Common myeloid progenitor, CD34-positive (primary cell): ENCODE measurements around the gene ULK4.
"Not testable (repeated sequence)": the region's sequence is repeated elsewhere in the genome, so short reads cannot be mapped to it uniquely, and the experiment has no call there.

Source experiments
- CTCF ChIA-PET: fragments of 350-600 bp; sonication (Branson Sonifier 250); formaldehyde crosslinking; loops from one replicate; lab custom pipeline; 2021; ENCODE audit warnings: antibody characterized with exemption; lab: Charles Lee
- POLR2A ChIA-PET: fragments of 350-600 bp; sonication (Branson Sonifier 250); formaldehyde crosslinking; loops from one replicate; lab custom pipeline; 2021; ENCODE audit warnings: antibody characterized with exemption; lab: Charles Lee
- DNase-seq, 3 donors: peaks; one replicate each; pipeline versions ENCODE4 v3.0.0 to v3.0.0-alpha.2; 2013
- H3K27ac ChIP-seq, 2 experiments: 1 replicate in 1 of 2; 2 replicates in 1 of 2; pipeline ENCODE4 v1.7.0; 2013; ENCODE audit warnings: inconsistent platforms in 2 of 2, low read length in 2 of 2, mild to moderate bottlenecking in 2 of 2, low read depth in 1 of 2, moderate library complexity in 1 of 2; ENCODE audit not compliant: severe bottlenecking in 2 of 2, insufficient read depth in 1 of 2, poor library complexity in 1 of 2
- H3K27me3 ChIP-seq, 5 experiments: replicated peaks in 2 of 5; 1 replicate in 3 of 5; 2 replicates in 2 of 5; pipeline versions ENCODE4 v1.6.1 to v1.7.0; 2013; ENCODE audit warnings: low read length in 4 of 5, mild to moderate bottlenecking in 2 of 5, moderate library complexity in 2 of 5, inconsistent platforms in 1 of 5; ENCODE audit not compliant: insufficient read depth in 5 of 5, control insufficient read depth in 4 of 5
- H3K36me3 ChIP-seq, 4 experiments: 1 replicate in 2 of 4; 2 replicates in 2 of 4; pipeline versions ENCODE4 v1.6.1 to v1.7.0; 2013; ENCODE audit warnings: low read length in 3 of 4, control low read depth in 1 of 4, mild to moderate bottlenecking in 1 of 4; ENCODE audit not compliant: control insufficient read depth in 4 of 4, insufficient read depth in 4 of 4
- H3K4me1 ChIP-seq, 4 experiments: 1 replicate in 3 of 4; 2 replicates in 1 of 4; pipeline versions ENCODE4 v1.6.1 to v1.7.1; 2013; ENCODE audit warnings: low read length in 3 of 4, mild to moderate bottlenecking in 3 of 4, control low read depth in 1 of 4, inconsistent platforms in 1 of 4, moderate library complexity in 1 of 4; ENCODE audit not compliant: control insufficient read depth in 4 of 4, insufficient read depth in 4 of 4; ENCODE audit errors: control extremely low read depth in 1 of 4
- H3K4me3 ChIP-seq, 7 experiments: 1 replicate in 4 of 7; 2 replicates in 3 of 7; pipeline versions ENCODE4 v1.5.1 to v1.7.0; 2013; ENCODE audit warnings: mild to moderate bottlenecking in 7 of 7, low read length in 6 of 7, moderate library complexity in 6 of 7, inconsistent platforms in 2 of 7, low read depth in 2 of 7, control low read depth in 1 of 7; ENCODE audit not compliant: insufficient read depth in 4 of 7, control insufficient read depth in 1 of 7; ENCODE audit errors: extremely low read depth in 1 of 7
- H3K9me3 ChIP-seq, 5 experiments: 1 replicate in 4 of 5; 2 replicates in 1 of 5; pipeline versions ENCODE4 v1.6.1 to v1.7.1; 2013; ENCODE audit warnings: low read length in 4 of 5, mild to moderate bottlenecking in 2 of 5, inconsistent platforms in 1 of 5, low read depth in 1 of 5, moderate library complexity in 1 of 5; ENCODE audit not compliant: control insufficient read depth in 4 of 5, insufficient read depth in 2 of 5; ENCODE audit errors: control extremely low read depth in 1 of 5
- WGBS: methylation state at CpG from one replicate; pipeline ENCODE4 v1.1.5; 2013; ENCODE audit not compliant: insufficient coverage; 5-methylcytosine and 5-hydroxymethylcytosine counted together

ULK4 gene

DNA sequence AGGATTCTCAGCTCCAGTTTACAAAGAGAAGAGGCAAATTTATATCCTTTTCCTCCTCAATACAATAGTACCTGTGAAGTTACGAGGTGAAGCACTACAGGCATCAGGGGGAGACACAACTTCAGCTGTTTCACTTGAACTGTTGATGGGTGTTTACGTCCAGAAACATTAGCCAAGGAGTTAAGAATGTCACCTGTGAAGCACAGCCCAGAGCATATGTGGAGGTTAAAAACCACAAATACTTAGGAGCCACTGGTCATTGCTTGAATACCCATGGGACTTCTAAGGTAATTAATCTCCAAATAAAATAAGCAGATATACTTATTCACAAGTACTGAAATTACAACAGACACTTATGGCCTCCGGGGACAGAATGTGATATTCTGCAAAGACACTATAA is 246.5 kb downstream of the ULK4 start:
- ChIA-PET CTCF (interaction anchor here (1.2 kb wide), 1 partner anchor 11 kb away, joined by 4 read pairs; no protein-coding TSS in a partner anchor), POLR2A (interaction anchor here (0.5 kb wide), 1 partner anchor 1072 kb away, joined by 3 read pairs; no protein-coding TSS in a partner anchor)
- peaks cover 0 to 4% (median 0%) of the 10 kb centered on the region in 4 experiments for H3K4me1 ChIP-seq
- H3K27ac ChIP-seq = no peak overlapping the region
- WGBS = 100% methylated on average over 1 of the region's 3 CpGs
- no peak for DNase-seq
- no peaks in the 10 kb centered on the region for H3K9me3 ChIP-seq
- peaks cover 0 to 3% (median under 1%) of the 10 kb centered on the region in 4 experiments for H3K36me3 ChIP-seq
- H3K4me3 ChIP-seq = no peak overlapping the region
- no peaks in the 10 kb centered on the region for H3K27me3 ChIP-seq

DNA sequence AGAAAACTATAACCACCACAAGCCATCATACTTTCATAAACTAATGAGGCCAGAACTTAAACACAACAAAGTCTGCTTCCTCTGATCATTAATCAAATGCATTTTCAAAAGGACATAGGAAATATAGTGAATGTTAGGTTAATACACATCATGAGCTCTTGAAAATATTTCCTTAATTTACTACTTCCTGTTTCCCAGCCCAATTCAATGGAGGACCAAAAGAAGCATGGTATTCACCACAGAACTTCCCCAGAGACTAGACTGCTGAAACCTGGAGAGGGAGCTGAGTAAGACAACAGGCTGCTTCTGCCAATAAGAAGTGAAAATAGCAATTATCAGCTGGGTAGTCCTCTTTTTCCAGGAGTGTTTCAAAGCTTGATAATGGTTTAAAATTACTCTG is 250.3 kb downstream of the ULK4 start:
- DNase-seq = no peak
- H3K27ac ChIP-seq = no peak overlapping the region
- peaks cover 0 to 3% (median 0%) of the 10 kb centered on the region in 4 experiments for H3K36me3 ChIP-seq
- no peak overlapping the region for H3K4me3 ChIP-seq
- H3K9me3 ChIP-seq = no peaks in the 10 kb centered on the region
- H3K27me3 ChIP-seq = no peaks in the 10 kb centered on the region
- ChIA-PET CTCF (no interaction called here), POLR2A (no interaction called here)
- H3K4me1 ChIP-seq = peaks cover 0 to 4% (median 0%) of the 10 kb centered on the region in 4 experiments

DNA sequence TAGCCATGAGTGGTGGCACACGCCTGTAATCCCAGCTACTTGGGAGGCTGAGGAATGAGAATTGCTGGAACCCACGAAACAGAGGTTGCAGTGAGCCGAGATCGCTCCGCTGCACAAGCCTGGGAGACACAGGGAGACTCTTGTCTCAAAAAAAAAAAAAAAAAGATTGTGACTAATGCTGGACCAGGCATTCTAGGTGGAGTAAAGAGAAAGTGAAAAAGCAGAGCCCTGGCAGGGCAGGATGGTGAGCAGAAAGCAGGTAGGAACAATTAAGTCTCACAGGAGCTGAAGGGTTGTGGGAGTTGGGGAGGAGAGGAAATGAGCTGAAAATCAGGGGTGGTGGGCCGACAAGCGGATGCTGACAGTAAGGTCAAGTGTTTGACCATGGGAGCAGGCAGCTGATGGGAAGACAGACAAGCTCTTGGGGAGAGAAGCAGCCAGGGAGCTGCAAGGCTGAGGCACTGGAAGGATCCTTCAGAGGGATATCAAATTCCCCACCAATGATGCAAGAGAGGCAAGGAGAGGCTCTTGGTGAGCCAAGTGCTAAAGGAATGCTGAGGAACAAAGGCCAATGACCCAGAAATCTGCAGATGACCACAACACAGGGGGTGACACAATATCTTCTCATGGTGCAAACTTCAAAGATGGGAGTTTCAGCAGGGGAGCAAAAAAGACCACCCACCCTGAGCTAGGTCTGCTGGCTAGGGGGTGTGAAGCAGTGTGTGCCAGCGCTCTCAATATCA is 251.1 kb downstream of the ULK4 start:
- Histone ChIP-seq H3K4me3 (no peak overlapping the region), H3K9me3 (no peaks in the 10 kb centered on the region), H3K27ac (no peak overlapping the region), H3K27me3 (no peaks in the 10 kb centered on the region), H3K36me3 (peaks cover 0 to 3% (median under 1%) of the 10 kb centered on the region in 4 experiments), H3K4me1 (peaks cover 0 to 4% (median 0%) of the 10 kb centered on the region in 4 experiments)
- no peak for DNase-seq
- POLR2A ChIA-PET = no interaction called here
- CTCF ChIA-PET = no interaction called here
- 96% methylated on average over 7 of the region's 8 CpGs for WGBS

DNA sequence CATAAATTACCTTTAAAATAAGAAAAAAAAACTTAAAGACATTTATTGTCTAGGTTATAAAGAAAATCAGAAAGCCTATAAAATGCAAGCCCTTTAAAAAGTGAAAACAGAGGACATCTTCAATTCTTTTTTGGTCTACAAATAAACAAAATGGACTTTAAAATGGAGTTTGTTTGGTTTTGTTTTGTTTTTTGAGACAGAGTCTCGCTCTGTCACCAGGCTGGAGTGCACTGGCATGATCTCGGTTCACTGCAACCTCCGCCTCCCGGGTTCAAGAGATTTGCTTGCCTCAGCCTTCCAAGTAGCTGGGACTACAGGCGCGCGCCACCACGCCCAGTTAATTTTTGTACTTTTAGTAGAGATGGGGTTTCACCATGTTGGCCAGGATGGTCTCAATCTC is 252.7 kb downstream of the ULK4 start:
- CTCF ChIA-PET, H3K4me3 ChIP-seq, POLR2A ChIA-PET, H3K9me3 ChIP-seq, H3K36me3 ChIP-seq, H3K27ac ChIP-seq, H3K27me3 ChIP-seq, H3K4me1 ChIP-seq, DNase-seq: not testable (repeated sequence)
- 97% methylated on average over 5 of the region's 8 CpGs for WGBS

DNA sequence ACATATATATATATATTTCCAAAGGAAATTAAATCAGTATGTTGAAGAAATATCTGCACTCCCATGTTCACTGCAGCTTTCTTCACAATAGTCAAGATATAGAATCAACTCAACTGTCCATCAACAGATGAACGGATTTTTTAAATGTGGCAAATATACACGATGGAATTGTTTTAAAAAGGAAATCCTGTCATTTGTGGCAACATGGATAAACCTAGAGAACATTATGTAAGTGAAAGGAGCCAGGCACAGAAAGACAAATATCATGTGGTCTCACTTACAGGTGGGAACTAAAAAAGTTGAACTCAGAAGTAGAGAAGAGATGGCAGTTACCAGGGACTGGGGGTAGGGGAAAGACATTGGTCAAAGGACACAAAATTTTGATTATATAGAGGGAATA is 253.7 kb downstream of the ULK4 start:
- H3K4me3 ChIP-seq = no peak overlapping the region
- H3K4me1 ChIP-seq = peaks cover 0 to 4% (median 0%) of the 10 kb centered on the region in 4 experiments
- peaks cover 0 to 4% (median 1%) of the 10 kb centered on the region in 4 experiments for H3K36me3 ChIP-seq
- CTCF ChIA-PET = no interaction called here
- no peak overlapping the region for H3K27ac ChIP-seq
- no peak for DNase-seq
- no peaks in the 10 kb centered on the region for H3K27me3 ChIP-seq
- WGBS = 40% methylated on average over 1 of the region's 2 CpGs
- POLR2A ChIA-PET = no interaction called here
- no peaks in the 10 kb centered on the region for H3K9me3 ChIP-seq

DNA sequence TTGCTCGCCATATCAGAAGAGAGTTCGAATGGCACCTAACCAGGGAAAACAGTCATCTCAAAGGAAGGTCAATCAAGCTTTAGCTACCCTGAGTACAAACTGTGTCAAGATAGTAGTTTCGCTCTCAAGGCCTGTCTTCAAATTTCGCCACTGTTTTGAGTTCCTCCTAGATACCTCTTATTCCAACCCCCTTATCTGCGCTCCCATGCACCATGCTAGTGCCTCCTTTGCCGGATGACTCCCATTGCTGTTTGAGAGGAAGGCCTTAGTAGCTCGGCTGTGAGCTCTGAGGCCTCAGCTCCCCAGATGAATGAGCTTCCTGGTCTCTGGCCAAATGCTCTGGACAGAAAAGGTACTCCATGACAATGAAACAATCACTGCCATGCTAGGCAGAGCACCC is 256.0 kb downstream of the ULK4 start:
- WGBS = 100% methylated on average over 7 of the region's 7 CpGs
- no peak for DNase-seq
- Histone ChIP-seq H3K4me3 (no peak overlapping the region), H3K27me3 (no peaks in the 10 kb centered on the region), H3K9me3 (no peaks in the 10 kb centered on the region), H3K4me1 (no peaks in the 10 kb centered on the region), H3K27ac (no peak overlapping the region), H3K36me3 (peaks cover 0 to 4% (median 1%) of the 10 kb centered on the region in 4 experiments)
- POLR2A ChIA-PET = interaction anchor here (0.7 kb wide), 1 partner anchor 127 kb away, joined by 3 read pairs; no protein-coding TSS in a partner anchor
- CTCF ChIA-PET = no interaction called here

DNA sequence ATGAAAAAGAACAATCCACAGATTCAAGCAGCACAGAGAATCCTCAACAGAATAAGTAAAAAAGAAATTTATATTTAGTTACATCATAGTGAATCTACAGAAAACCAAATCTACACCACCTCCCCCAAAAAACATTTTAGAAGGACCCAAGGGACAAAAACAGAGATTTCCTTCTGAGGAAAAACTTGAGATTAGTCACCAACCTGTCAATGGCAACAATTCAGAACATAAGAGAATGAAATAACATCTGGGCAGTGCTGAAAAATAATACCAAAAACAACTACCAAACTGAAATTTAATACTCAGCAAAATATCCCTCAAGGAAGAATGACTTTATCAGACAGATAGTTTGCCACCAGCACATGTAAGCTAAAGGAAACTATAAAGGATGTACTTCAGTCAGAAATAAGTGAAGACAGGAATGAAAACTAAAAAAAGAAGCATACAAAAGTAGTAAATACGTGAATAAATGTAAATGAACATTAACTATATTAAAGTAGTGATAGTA is 260.7 kb downstream of the ULK4 start:
- POLR2A ChIA-PET = no interaction called here
- CTCF ChIA-PET = no interaction called here
- Histone ChIP-seq H3K9me3 (no peaks in the 10 kb centered on the region), H3K27me3 (no peaks in the 10 kb centered on the region), H3K4me1 (no peaks in the 10 kb centered on the region), H3K36me3 (peaks cover 0 to 4% (median 1%) of the 10 kb centered on the region in 4 experiments), H3K27ac (no peak overlapping the region), H3K4me3 (no peak overlapping the region)
- WGBS = no CpG with 5 or more reads among the region's 1 CpG
- no peak for DNase-seq
